ENCODE data around the gene VAV1.
"Not testable (repeated sequence)": the region's sequence is repeated elsewhere in the genome, so short reads cannot be mapped to it uniquely, and the experiment has no call there.

The VAV1 gene

GRCh38 chr19:6737284-6737872 is 35.1 kb upstream of the VAV1 start, which contains the start of gene GPR108:
GPR108 (minus strand) TSS chr19:6737580; CDS start chr19:6737576, 4 bp downstream.
- peak; percentile 100 for DNase-seq

GRCh38 chr19:6737873-6738786 is 34.4 kb upstream of the VAV1 start:
- DNase-seq = peak; percentile 85

- DNase-seq = no peak
Observed at GRCh38 chr19:6738787-6739389, 33.6 kb upstream of the VAV1 start.

GRCh38 chr19:6739390-6739882 is 33.1 kb upstream of the VAV1 start, which contains the start of gene TRIP10:
TRIP10 (plus strand) TSS chr19:6739680; CDS start chr19:6739762, 82 bp downstream.
- peak; percentile 89 for DNase-seq

GRCh38 chr19:6739883-6740588 is 32.5 kb upstream of the VAV1 start:
- peak; percentile 30 for DNase-seq

GRCh38 chr19:6740589-6741343 is 31.7 kb upstream of the VAV1 start:
- DNase-seq = peak; percentile 8

GRCh38 chr19:6743066-6743465 is 29.4 kb upstream of the VAV1 start:
- DNase-seq = no peak

GRCh38 chr19:6743714-6744380 is 28.7 kb upstream of the VAV1 start:
- no peak for DNase-seq

- no peak for DNase-seq
Observed at GRCh38 chr19:6744381-6745301, 27.9 kb upstream of the VAV1 start.

GRCh38 chr19:6745965-6746364 is 26.5 kb upstream of the VAV1 start:
- no peak for DNase-seq

GRCh38 chr19:6748543-6748942 is 24.0 kb upstream of the VAV1 start:
- DNase-seq = not testable (repeated sequence)

GRCh38 chr19:6750062-6750461 is 22.4 kb upstream of the VAV1 start:
- no peak for DNase-seq

- no peak for DNase-seq
Observed at GRCh38 chr19:6751189-6751588, 21.3 kb upstream of the VAV1 start.

GRCh38 chr19:6752256-6753177 is 20.0 kb upstream of the VAV1 start:
- DNase-seq = no peak

- DNase-seq = peak; percentile 85
Observed at GRCh38 chr19:6753178-6754031, 19.1 kb upstream of the VAV1 start.

- no peak for DNase-seq
Observed at GRCh38 chr19:6754136-6754535, 18.4 kb upstream of the VAV1 start.

GRCh38 chr19:6754653-6755463 is 17.6 kb upstream of the VAV1 start:
- DNase-seq = no peak
